ENCODE measurements around the gene ZNF10. TPM values are rescaled to one million over a fixed set of nuclear protein-coding genes. Genes with fewer than 3 reads are reported as not detected.
A peak's percentile ranks its signal among the peaks of the same experiment; 100 is the strongest.

The ZNF10 gene
- total and polyA plus RNA-seq, 2 of the 8 experiments (the other 6 are each of a cell fraction or from before 2014, with no cell fraction given): 5.2 to 11.9 TPM

DNA sequence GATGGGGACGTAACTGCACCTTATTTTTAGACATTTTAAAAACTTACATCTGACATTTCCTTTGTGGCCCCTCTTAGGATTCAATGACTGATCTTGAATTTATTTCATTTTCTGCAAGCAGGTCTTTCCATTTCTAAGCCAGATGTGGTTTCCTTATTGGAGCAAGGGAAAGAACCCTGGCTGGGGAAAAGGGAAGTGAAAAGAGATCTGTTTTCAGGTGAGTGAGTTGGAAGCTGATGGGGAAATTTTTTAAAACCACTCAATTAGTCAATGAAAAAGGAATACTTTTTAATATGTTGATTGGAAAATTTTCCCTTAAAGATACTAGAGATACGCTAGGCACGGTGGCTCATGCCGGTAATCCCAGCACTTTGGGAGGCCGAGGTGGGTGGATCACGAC, 47.1 kb upstream of the ZNF10 start:
- no peak overlapping the region for H3K4ac ChIP-seq (replicated peaks; ENCODE audit: insufficient read length, low read depth, low read length)
- no peak overlapping the region for H3K4me2 ChIP-seq (ENCODE audit: insufficient read depth in 1 of 2, low read depth in 2 of 2, low read length in 2 of 2)
- no peak overlapping the region for H4K91ac ChIP-seq (replicated peaks; ENCODE audit: insufficient read length, low read length)
- 0 out of 8 replicates have a peak overlapping the region, but pooled peaks of 1 of the 4 experiments have one; percentile 17 for H3K4me3 ChIP-seq (ENCODE audit: extremely low read depth in 1 of 4, insufficient read depth in 2 of 4, low read depth in 3 of 4, low read length in 4 of 4)
- H2BK120ac ChIP-seq (replicated peaks; ENCODE audit: low read depth, low read length): no peak overlapping the region
- no peak overlapping the region for H2BK12ac ChIP-seq (ENCODE audit: low read depth, low read length)
- peaks cover 49 to 51% of the 10 kb centered on the region in 2 experiments for H3K9me3 ChIP-seq (ENCODE audit: insufficient read depth in 2 of 2, low read depth in 1 of 2, low read length in 1 of 2)
- no peaks in the 10 kb centered on the region; the same call in 1 of the 2 replicates for H3K79me1 ChIP-seq (ENCODE audit: low read depth, low read length)
- no peak overlapping the region for H3K14ac ChIP-seq (ENCODE audit: insufficient read length)
- peaks cover 0 to 12% of the 10 kb centered on the region in 2 experiments; a peak in 2 of 4 replicates for H3K79me2 ChIP-seq (ENCODE audit: control insufficient read depth in 1 of 2, insufficient read depth in 2 of 2, low read length in 2 of 2)
- H2BK5ac ChIP-seq (ENCODE audit: low read depth, low read length): no peak overlapping the region
- no peak overlapping the region for H3K9ac ChIP-seq (replicated peaks in 1 of 4; ENCODE audit: extremely low read depth in 1 of 4, low read depth in 3 of 4, low read length in 3 of 4)
- no peaks in the 10 kb centered on the region for H4K20me1 ChIP-seq (replicated peaks in 1 of 2; ENCODE audit: control insufficient read depth in 1 of 2, insufficient read depth in 2 of 2, low read length in 2 of 2)
- H3K27me3 ChIP-seq (replicated peaks in 1 of 4; ENCODE audit: control insufficient read depth in 3 of 4, extremely low read depth in 1 of 4, insufficient read depth in 3 of 4, low read length in 3 of 4): no peaks in the 10 kb centered on the region
- ChIA-PET POLR2A (ENCODE audit: partially characterized antibody) (no interaction called here), CTCF (ENCODE audit: partially characterized antibody) (no interaction called here)
- 90% methylated on average over 6 of the region's 6 CpGs; no CpG with 5 or more reads in 1 of the 2 experiments for WGBS, 2 experiments (ENCODE audit: extremely low coverage in 1 of 2, insufficient coverage in 1 of 2, insufficient read length in 1 of 2, insufficient replicate concordance in 2 of 2, low coverage in 1 of 2, low lambda C conversion rate in 2 of 2, missing lambda C conversion rate in 1 of 2)
- H4K5ac ChIP-seq (ENCODE audit: insufficient read length, low read depth, low read length): no peak overlapping the region
- H3K56ac ChIP-seq (replicated peaks; ENCODE audit: insufficient read length, low read depth, low read length): no peak overlapping the region
- H3K18ac ChIP-seq (ENCODE audit: extremely low read depth, low read length): no peak overlapping the region
- H2AFZ ChIP-seq (ENCODE audit: low read length): no peak overlapping the region
- FAIRE-seq: no peak
- H2AK5ac ChIP-seq (ENCODE audit: low read depth, low read length): no peak overlapping the region
- peaks cover 0 to 59% (median 38%) of the 10 kb centered on the region in 4 experiments; a peak in 7 of 8 replicates for H3K36me3 ChIP-seq (ENCODE audit: control insufficient read depth in 2 of 4, insufficient read depth in 4 of 4, low read length in 3 of 4)
- DNase-seq (ENCODE audit: low read depth in 1 of 2, low spot score in 2 of 2): no peak
- no peak overlapping the region for H3K27ac ChIP-seq (ENCODE audit: low read depth, low read length)
- H3K23ac ChIP-seq (ENCODE audit: insufficient read length): no peak overlapping the region
- no peak overlapping the region for H2BK20ac ChIP-seq (ENCODE audit: low read length)
- no peak overlapping the region for H2BK15ac ChIP-seq (ENCODE audit: low read length)
- H3K23me2 ChIP-seq (ENCODE audit: low read depth, low read length): peaks cover 3% of the 10 kb centered on the region; the same call in 1 of the 2 replicates
- H3K4me1 ChIP-seq (replicated peaks in 1 of 4; ENCODE audit: control insufficient read depth in 3 of 4, insufficient read depth in 4 of 4, low read length in 3 of 4): no peaks in the 10 kb centered on the region
- no peak overlapping the region for H4K8ac ChIP-seq (ENCODE audit: extremely low read depth, insufficient read depth, low read length)
- no peak for TF ChIP-seq SRF (IDR thresholded peaks at IDR 0.05; ENCODE audit: low read depth, low read length)
- TF ChIP-seq YY1 (IDR thresholded peaks at IDR 0.05; ENCODE audit: low read depth, low read length): no peak
- no peak for TF ChIP-seq SP2 (IDR thresholded peaks at IDR 0.05; ENCODE audit: low read length)
- no peak for TF ChIP-seq CHD1 (IDR thresholded peaks at IDR 0.05; ENCODE audit: low read depth, low read length)
- TF ChIP-seq KDM4A (IDR thresholded peaks at IDR 0.05; ENCODE audit: low read depth, low read length, severe bottlenecking): no peak
- no peak for TF ChIP-seq SUZ12 (IDR thresholded peaks at IDR 0.05; ENCODE audit: low read length)
- no peak for TF ChIP-seq CBX8 (IDR thresholded peaks at IDR 0.05; ENCODE audit: borderline replicate concordance, low read depth, low read length)
- TF ChIP-seq, protein P1, sequence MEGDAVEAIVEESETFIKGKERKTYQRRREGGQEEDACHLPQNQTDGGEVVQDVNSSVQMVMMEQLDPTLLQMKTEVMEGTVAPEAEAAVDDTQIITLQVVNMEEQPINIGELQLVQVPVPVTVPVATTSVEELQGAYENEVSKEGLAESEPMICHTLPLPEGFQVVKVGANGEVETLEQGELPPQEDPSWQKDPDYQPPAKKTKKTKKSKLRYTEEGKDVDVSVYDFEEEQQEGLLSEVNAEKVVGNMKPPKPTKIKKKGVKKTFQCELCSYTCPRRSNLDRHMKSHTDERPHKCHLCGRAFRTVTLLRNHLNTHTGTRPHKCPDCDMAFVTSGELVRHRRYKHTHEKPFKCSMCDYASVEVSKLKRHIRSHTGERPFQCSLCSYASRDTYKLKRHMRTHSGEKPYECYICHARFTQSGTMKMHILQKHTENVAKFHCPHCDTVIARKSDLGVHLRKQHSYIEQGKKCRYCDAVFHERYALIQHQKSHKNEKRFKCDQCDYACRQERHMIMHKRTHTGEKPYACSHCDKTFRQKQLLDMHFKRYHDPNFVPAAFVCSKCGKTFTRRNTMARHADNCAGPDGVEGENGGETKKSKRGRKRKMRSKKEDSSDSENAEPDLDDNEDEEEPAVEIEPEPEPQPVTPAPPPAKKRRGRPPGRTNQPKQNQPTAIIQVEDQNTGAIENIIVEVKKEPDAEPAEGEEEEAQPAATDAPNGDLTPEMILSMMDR (IDR thresholded peaks at IDR 0.05; ENCODE audit: control extremely low read depth in 1 of 3, insufficient read depth in 1 of 3, low read depth in 1 of 3, low read length in 3 of 3): no peak
- TF ChIP-seq RXRA (IDR thresholded peaks at IDR 0.05; ENCODE audit: insufficient read depth, low read depth, low read length): no peak
- no peak for TF ChIP-seq POLR2AphosphoS5 (IDR thresholded peaks at IDR 0.05; ENCODE audit: low read depth, low read length)
- no peak for TF ChIP-seq ASH2L (IDR thresholded peaks at IDR 0.05; ENCODE audit: low read length)
- no peak for TF ChIP-seq CBX5 (IDR thresholded peaks at IDR 0.05; ENCODE audit: low read depth, low read length)

Data from H1 (cell line).